Measurements from ENCODE around the gene ALDH6A1.

ALDH6A1 gene

GRCh38 chr14:74018586-74019407, 65.5 kb downstream of the ALDH6A1 start, which contains the start of the genes BBOF1 and ENTPD5:
Gene BBOF1, plus strand, starts transcription at chr14:74019349. Its CDS starts 130 bp downstream, at chr14:74019479.
Gene ENTPD5, minus strand, starts transcription at chr14:74019288. Its CDS starts 31,186 bp downstream, at chr14:73988102.
- peak within 1 kb of the TSS; percentile 99 for H3K27ac ChIP-seq (ENCODE audit: low read depth, low read length)
- H3K9me3 ChIP-seq (ENCODE audit: control insufficient read depth in 1 of 2, low read length in 2 of 2) = no peaks in the 10 kb centered on the region
- H3K4me3 ChIP-seq (ENCODE audit: low read depth in 1 of 2, low read length in 2 of 2) = peak within 1 kb of the TSS; percentile 95 to 98
- H3K27me3 ChIP-seq (ENCODE audit: control insufficient read depth in 1 of 2, insufficient read depth in 2 of 2, low read length in 2 of 2) = no peaks in the 10 kb centered on the region
- peak within 1 kb of the TSS; percentile 82 to 97 for H3K9ac ChIP-seq (ENCODE audit: low read depth in 1 of 2, low read length in 2 of 2)
- peaks cover 5 to 6% of the 10 kb centered on the region in 2 donors for H3K4me1 ChIP-seq (ENCODE audit: control insufficient read depth in 1 of 2, insufficient read depth in 2 of 2, low read length in 2 of 2)
- H3K36me3 ChIP-seq (ENCODE audit: control insufficient read depth in 1 of 2, insufficient read depth in 2 of 2, low read length in 2 of 2) = peaks cover 0 to 1% of the 10 kb centered on the region in 2 donors

- peaks cover 5 to 6% of the 10 kb centered on the region in 2 donors for H3K4me1 ChIP-seq (ENCODE audit: control insufficient read depth in 1 of 2, insufficient read depth in 2 of 2, low read length in 2 of 2)
- peak overlapping the region; percentile 82 to 97 for H3K9ac ChIP-seq (ENCODE audit: low read depth in 1 of 2, low read length in 2 of 2)
- H3K36me3 ChIP-seq (ENCODE audit: control insufficient read depth in 1 of 2, insufficient read depth in 2 of 2, low read length in 2 of 2) = peaks cover 0 to 5% of the 10 kb centered on the region in 2 donors
- H3K27ac ChIP-seq (ENCODE audit: low read depth, low read length) = peak overlapping the region; percentile 99
- H3K4me3 ChIP-seq (ENCODE audit: low read depth in 1 of 2, low read length in 2 of 2) = peak overlapping the region; percentile 95 to 98
- H3K9me3 ChIP-seq (ENCODE audit: control insufficient read depth in 1 of 2, low read length in 2 of 2) = no peaks in the 10 kb centered on the region
- no peaks in the 10 kb centered on the region for H3K27me3 ChIP-seq (ENCODE audit: control insufficient read depth in 1 of 2, insufficient read depth in 2 of 2, low read length in 2 of 2)
These were observed 66.1 kb downstream of the ALDH6A1 start for GRCh38 chr14:74018174-74018585.

- no peaks in the 10 kb centered on the region for H3K27me3 ChIP-seq (ENCODE audit: control insufficient read depth in 1 of 2, insufficient read depth in 2 of 2, low read length in 2 of 2)
- H3K36me3 ChIP-seq (ENCODE audit: control insufficient read depth in 1 of 2, insufficient read depth in 2 of 2, low read length in 2 of 2) = peaks cover 8 to 14% of the 10 kb centered on the region in 2 donors
- H3K9ac ChIP-seq (ENCODE audit: low read depth in 1 of 2, low read length in 2 of 2) = no peak overlapping the region
- peaks cover 5 to 6% of the 10 kb centered on the region in 2 donors for H3K4me1 ChIP-seq (ENCODE audit: control insufficient read depth in 1 of 2, insufficient read depth in 2 of 2, low read length in 2 of 2)
- no peaks in the 10 kb centered on the region for H3K9me3 ChIP-seq (ENCODE audit: control insufficient read depth in 1 of 2, low read length in 2 of 2)
- peak overlapping the region; percentile 20 for H3K27ac ChIP-seq (ENCODE audit: low read depth, low read length)
- H3K4me3 ChIP-seq (ENCODE audit: low read depth in 1 of 2, low read length in 2 of 2) = no peak overlapping the region
These were observed 68.3 kb downstream of the ALDH6A1 start for GRCh38 chr14:74015963-74016362.

GRCh38 chr14:74015176-74015575, 69.1 kb downstream of the ALDH6A1 start:
- no peak overlapping the region for H3K4me3 ChIP-seq (ENCODE audit: low read depth in 1 of 2, low read length in 2 of 2)
- H3K27ac ChIP-seq (ENCODE audit: low read depth, low read length) = no peak overlapping the region
- no peaks in the 10 kb centered on the region for H3K27me3 ChIP-seq (ENCODE audit: control insufficient read depth in 1 of 2, insufficient read depth in 2 of 2, low read length in 2 of 2)
- H3K4me1 ChIP-seq (ENCODE audit: control insufficient read depth in 1 of 2, insufficient read depth in 2 of 2, low read length in 2 of 2) = peaks cover 5 to 6% of the 10 kb centered on the region in 2 donors
- no peaks in the 10 kb centered on the region for H3K9me3 ChIP-seq (ENCODE audit: control insufficient read depth in 1 of 2, low read length in 2 of 2)
- no peak overlapping the region for H3K9ac ChIP-seq (ENCODE audit: low read depth in 1 of 2, low read length in 2 of 2)
- peaks cover 8 to 21% of the 10 kb centered on the region in 2 donors for H3K36me3 ChIP-seq (ENCODE audit: control insufficient read depth in 1 of 2, insufficient read depth in 2 of 2, low read length in 2 of 2)

- no peak overlapping the region for H3K9ac ChIP-seq (ENCODE audit: low read depth in 1 of 2, low read length in 2 of 2)
- H3K4me1 ChIP-seq (ENCODE audit: control insufficient read depth in 1 of 2, insufficient read depth in 2 of 2, low read length in 2 of 2) = peaks cover 0 to under 1% of the 10 kb centered on the region in 2 donors
- H3K4me3 ChIP-seq (ENCODE audit: low read depth in 1 of 2, low read length in 2 of 2) = no peak overlapping the region
- no peaks in the 10 kb centered on the region for H3K9me3 ChIP-seq (ENCODE audit: control insufficient read depth in 1 of 2, low read length in 2 of 2)
- no peak overlapping the region for H3K27ac ChIP-seq (ENCODE audit: low read depth, low read length)
- peaks cover 8 to 21% of the 10 kb centered on the region in 2 donors for H3K36me3 ChIP-seq (ENCODE audit: control insufficient read depth in 1 of 2, insufficient read depth in 2 of 2, low read length in 2 of 2)
- H3K27me3 ChIP-seq (ENCODE audit: control insufficient read depth in 1 of 2, insufficient read depth in 2 of 2, low read length in 2 of 2) = no peaks in the 10 kb centered on the region
These were observed 70.0 kb downstream of the ALDH6A1 start for GRCh38 chr14:74014299-74014698.

GRCh38 chr14:74008843-74009499, 75.3 kb downstream of the ALDH6A1 start:
- Histone ChIP-seq H3K9ac (ENCODE audit: low read depth in 1 of 2, low read length in 2 of 2) (no peak overlapping the region), H3K9me3 (ENCODE audit: control insufficient read depth in 1 of 2, low read length in 2 of 2) (no peaks in the 10 kb centered on the region), H3K27ac (ENCODE audit: low read depth, low read length) (no peak overlapping the region), H3K27me3 (ENCODE audit: control insufficient read depth in 1 of 2, insufficient read depth in 2 of 2, low read length in 2 of 2) (no peaks in the 10 kb centered on the region), H3K36me3 (ENCODE audit: control insufficient read depth in 1 of 2, insufficient read depth in 2 of 2, low read length in 2 of 2) (peaks cover 8 to 34% of the 10 kb centered on the region in 2 donors), H3K4me3 (ENCODE audit: low read depth in 1 of 2, low read length in 2 of 2) (no peak overlapping the region), H3K4me1 (ENCODE audit: control insufficient read depth in 1 of 2, insufficient read depth in 2 of 2, low read length in 2 of 2) (peaks cover 0 to 5% of the 10 kb centered on the region in 2 donors)

Measured in duodenal mucosa (tissue), 2 donors.